ENCODE measurements around the gene LRRC8E.

DNA sequence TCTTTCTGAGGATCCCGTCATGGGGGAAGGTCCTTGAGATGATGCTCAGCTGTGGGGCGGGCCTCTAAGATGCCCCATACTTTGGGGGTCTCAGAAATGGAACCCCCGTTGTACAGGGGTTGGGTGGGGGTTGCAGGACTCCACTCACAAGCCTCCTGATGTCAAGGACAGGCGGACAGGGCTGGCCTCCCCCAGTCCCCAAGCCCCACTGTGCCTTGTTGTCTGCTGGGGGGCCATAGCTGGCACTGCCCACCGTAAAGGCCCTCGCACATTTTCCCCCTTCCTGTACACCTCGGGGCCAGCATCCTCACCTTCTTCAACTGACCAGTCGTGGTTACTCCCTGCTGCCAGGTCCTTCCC lies 34.5 kb downstream of the LRRC8E start:
- TF ChIP-seq POLR2AphosphoS5 (IDR thresholded peaks at IDR 0.05) (no peak), POLR2A (IDR thresholded peaks at IDR 0.05) (no peak)
- TF ChIP-seq, protein P1, sequence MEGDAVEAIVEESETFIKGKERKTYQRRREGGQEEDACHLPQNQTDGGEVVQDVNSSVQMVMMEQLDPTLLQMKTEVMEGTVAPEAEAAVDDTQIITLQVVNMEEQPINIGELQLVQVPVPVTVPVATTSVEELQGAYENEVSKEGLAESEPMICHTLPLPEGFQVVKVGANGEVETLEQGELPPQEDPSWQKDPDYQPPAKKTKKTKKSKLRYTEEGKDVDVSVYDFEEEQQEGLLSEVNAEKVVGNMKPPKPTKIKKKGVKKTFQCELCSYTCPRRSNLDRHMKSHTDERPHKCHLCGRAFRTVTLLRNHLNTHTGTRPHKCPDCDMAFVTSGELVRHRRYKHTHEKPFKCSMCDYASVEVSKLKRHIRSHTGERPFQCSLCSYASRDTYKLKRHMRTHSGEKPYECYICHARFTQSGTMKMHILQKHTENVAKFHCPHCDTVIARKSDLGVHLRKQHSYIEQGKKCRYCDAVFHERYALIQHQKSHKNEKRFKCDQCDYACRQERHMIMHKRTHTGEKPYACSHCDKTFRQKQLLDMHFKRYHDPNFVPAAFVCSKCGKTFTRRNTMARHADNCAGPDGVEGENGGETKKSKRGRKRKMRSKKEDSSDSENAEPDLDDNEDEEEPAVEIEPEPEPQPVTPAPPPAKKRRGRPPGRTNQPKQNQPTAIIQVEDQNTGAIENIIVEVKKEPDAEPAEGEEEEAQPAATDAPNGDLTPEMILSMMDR (IDR thresholded peaks at IDR 0.05) = no peak

All from gastroesophageal sphincter (tissue), 3 donors.